Fibroblast of villous mesenchyme (primary cell): ENCODE measurements around the gene FBXW12. TPM values are rescaled to one million over a fixed set of nuclear protein-coding genes. Genes with fewer than 3 reads are reported as not detected.
"Not testable (repeated sequence)": the region's sequence is repeated elsewhere in the genome, so short reads cannot be mapped to it uniquely, and the experiment has no call there.

Experiments used
- DNase-seq: peaks from one replicate; pipeline ENCODE4 v3.0.0-alpha.2; 2010; ENCODE audit warnings: low read depth
- H3K4me3 ChIP-seq: 2 replicates; pipeline ENCODE4 v1.5.1; 2011; ENCODE audit warnings: low read depth, mild to moderate bottlenecking, low read length
- total RNA-seq: library from RNA; depleted of rRNA; stranded (reverse); fragments of >200 nt; gene quantifications from 2 replicates; pipeline ENCODE4 v1.2.3, GENCODE V29; 2012
- TF ChIP-seq, protein P1 (sequence below): IDR thresholded peaks from 2 replicates; pipeline ENCODE4 v1.5.1; 2012; ENCODE audit warnings: low read depth, mild to moderate bottlenecking, low read length; ENCODE audit not compliant: insufficient read depth

Gene FBXW12
- total RNA-seq, 1 donor: not detected

DNA sequence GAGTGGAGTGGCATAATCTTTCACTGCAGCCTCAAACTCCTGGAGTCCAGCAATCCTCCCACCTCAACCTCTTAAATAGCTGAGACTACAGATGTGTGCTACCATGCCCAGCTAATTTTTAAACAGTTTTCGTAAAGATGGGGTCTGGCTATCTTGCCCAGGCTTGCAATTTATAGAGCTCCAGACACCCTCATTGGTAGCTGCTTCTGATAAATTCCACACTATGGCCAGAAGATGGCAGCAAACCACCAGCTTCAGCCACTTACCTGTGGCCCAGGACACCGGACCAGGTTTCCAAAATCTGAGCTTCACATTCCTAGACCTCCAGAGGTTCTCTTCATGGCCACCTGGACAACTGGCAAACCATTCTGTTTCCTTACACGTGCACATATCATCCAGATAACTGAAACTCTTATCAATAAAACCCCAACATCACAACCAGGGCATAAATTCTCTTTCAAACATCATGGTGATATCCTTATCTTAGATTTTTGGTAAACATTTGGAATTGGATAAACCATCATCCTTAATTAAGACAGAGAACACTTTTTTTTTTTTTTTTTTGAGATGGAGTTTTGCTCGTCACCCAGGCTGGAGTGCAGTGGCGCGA lies 28.9 kb downstream of the FBXW12 start:
- DNase-seq: peak; percentile 65
- H3K4me3 ChIP-seq: no peak overlapping the region
- TF ChIP-seq, protein P1, sequence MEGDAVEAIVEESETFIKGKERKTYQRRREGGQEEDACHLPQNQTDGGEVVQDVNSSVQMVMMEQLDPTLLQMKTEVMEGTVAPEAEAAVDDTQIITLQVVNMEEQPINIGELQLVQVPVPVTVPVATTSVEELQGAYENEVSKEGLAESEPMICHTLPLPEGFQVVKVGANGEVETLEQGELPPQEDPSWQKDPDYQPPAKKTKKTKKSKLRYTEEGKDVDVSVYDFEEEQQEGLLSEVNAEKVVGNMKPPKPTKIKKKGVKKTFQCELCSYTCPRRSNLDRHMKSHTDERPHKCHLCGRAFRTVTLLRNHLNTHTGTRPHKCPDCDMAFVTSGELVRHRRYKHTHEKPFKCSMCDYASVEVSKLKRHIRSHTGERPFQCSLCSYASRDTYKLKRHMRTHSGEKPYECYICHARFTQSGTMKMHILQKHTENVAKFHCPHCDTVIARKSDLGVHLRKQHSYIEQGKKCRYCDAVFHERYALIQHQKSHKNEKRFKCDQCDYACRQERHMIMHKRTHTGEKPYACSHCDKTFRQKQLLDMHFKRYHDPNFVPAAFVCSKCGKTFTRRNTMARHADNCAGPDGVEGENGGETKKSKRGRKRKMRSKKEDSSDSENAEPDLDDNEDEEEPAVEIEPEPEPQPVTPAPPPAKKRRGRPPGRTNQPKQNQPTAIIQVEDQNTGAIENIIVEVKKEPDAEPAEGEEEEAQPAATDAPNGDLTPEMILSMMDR: peak; percentile 67

DNA sequence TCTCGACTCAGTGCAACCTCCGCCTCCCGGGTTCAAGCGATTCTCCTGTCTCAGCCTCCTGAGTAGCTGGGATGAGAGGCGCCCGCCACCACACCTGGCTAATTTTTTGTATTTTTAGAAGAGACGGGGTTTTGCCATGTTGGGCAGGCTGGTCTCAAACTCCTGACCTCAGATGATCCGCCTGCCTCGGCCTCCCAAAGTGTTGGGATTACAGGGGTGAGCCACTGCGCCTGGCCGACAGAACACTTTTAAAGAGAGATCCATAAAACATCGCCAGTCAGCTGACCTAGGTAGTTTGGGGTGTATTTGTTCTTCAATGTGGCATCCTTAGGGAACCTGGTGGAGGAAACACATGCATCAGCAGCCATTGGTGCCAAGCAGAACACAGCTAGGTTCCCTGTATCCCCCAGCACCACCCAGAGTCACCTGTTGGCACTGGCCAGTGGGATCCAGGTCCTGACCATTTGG lies 29.4 kb downstream of the FBXW12 start:
- not testable (repeated sequence) for DNase-seq, H3K4me3 ChIP-seq

- no peak overlapping the region for H3K4me3 ChIP-seq
- DNase-seq: peak; percentile 77
- TF ChIP-seq, protein P1: no peak
Measured at GRCh38 chr3:48402281-48402732, 30.3 kb downstream of the FBXW12 start.

- DNase-seq: no peak
- TF ChIP-seq, protein P1: no peak
- no peak overlapping the region for H3K4me3 ChIP-seq
Measured at GRCh38 chr3:48402907-48403306, 30.9 kb downstream of the FBXW12 start.

DNA sequence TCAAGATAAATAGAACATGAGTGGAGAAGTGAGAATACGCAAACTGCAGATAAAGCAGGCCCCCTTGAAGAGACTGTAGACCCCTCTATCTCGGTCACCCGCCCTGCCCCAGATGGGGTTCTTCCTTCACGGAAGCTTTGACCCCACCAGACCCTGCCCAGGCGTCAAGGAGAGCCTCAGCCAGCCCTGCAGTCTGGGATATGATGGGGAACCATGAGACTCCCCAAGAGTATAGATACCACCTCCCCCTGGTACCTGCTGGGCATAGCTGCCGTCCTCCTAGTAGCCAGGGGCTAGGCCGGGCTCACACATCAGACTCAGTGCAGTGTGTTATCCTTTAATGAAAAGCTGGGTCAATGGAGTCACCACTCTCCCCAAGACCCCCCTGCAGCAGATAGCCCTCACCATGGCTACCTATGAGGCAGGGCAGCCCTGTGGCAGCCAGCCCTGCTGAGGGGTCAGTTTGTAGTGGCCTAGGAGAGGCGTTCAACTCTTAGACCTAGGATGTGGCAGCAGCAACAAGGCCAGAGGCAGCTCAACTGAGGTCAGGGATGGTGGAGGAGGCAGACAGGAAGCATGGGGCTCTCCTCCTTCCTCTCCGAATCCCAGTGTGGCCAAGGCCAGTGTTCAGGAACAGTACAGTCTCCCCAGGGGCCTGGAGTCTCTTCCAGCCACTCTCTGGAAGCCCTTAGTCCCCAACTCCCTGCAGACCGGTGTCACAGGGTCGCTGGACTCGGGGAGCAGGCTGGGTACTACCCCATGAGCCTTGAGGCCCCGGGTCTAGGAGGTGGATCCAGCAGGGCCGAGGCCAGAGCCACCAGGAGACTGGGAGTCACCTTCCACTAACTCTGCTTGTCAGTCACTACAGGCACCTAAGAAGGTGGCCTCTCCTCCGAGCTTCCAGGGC lies 31.8 kb downstream of the FBXW12 start:
- DNase-seq: no peak
- no peak overlapping the region for H3K4me3 ChIP-seq
- TF ChIP-seq, protein P1: no peak

GRCh38 chr3:48404440-48405342 lies 32.7 kb downstream of the FBXW12 start:
- TF ChIP-seq, protein P1: no peak
- DNase-seq: no peak

More at GRCh38 chr3:48404440-48405342, 32.7 kb downstream of the FBXW12 start:
- H3K4me3 ChIP-seq: no peak overlapping the region
